ENCODE measurements around the gene PLXNB3.

PLXNB3 gene

GRCh38 chrX:153824348-153824747 lies 60.3 kb downstream of the PLXNB3 start:
- Histone ChIP-seq H3K4me1 (ENCODE audit: control insufficient read depth, insufficient read depth, low read length, unreplicated experiment) (no peaks in the 10 kb centered on the region), H3K79me2 (ENCODE audit: control insufficient read depth, insufficient read depth, low read length, unreplicated experiment) (no peaks in the 10 kb centered on the region), H3K27ac (ENCODE audit: low read depth, low read length) (no peak overlapping the region), H3K36me3 (ENCODE audit: insufficient read depth, low read length) (no peaks in the 10 kb centered on the region), H2AFZ (ENCODE audit: low read length, unreplicated experiment) (no peak overlapping the region), H3K4me3 (ENCODE audit: low read depth, low read length) (no peak overlapping the region), H3K27me3 (ENCODE audit: insufficient read depth, low read length) (peaks cover 21% of the 10 kb centered on the region)

GRCh38 chrX:153825042-153825441 lies 61.0 kb downstream of the PLXNB3 start:
- no peaks in the 10 kb centered on the region for H3K4me1 ChIP-seq (ENCODE audit: control insufficient read depth, insufficient read depth, low read length, unreplicated experiment)
- H3K4me3 ChIP-seq (ENCODE audit: low read depth, low read length), result no peak overlapping the region
- no peaks in the 10 kb centered on the region for H3K79me2 ChIP-seq (ENCODE audit: control insufficient read depth, insufficient read depth, low read length, unreplicated experiment)
- no peaks in the 10 kb centered on the region for H3K36me3 ChIP-seq (ENCODE audit: insufficient read depth, low read length)
- no peak overlapping the region for H2AFZ ChIP-seq (ENCODE audit: low read length, unreplicated experiment)
- no peak overlapping the region for H3K27ac ChIP-seq (ENCODE audit: low read depth, low read length)
- H3K27me3 ChIP-seq (ENCODE audit: insufficient read depth, low read length), result peaks cover 24% of the 10 kb centered on the region
